ENCODE results near the gene INHBA.

Gene INHBA
- 0.60 to 4,107 (median 90.4) reads per million in 18 experiments for total RNA-seq

- DNase-seq: peak; percentile 72 to 76
Measured at GRCh38 chr7:41702635-41703371, at the start of gene INHBA. TSS of gene INHBA (minus strand) at chr7:41703090. CDS start at chr7:41700374, 2,716 bp downstream.

GRCh38 chr7:41752615-41753014 is 49.7 kb upstream of the INHBA start:
- no peak for DNase-seq

- DNase-seq: peak; percentile 21 to 30
Measured at GRCh38 chr7:41750661-41751540, 48.0 kb upstream of the INHBA start.

GRCh38 chr7:41747961-41748360 is 45.1 kb upstream of the INHBA start:
- DNase-seq: no peak

- peak in 1 of 2 donors; percentile 2 for DNase-seq
Measured at GRCh38 chr7:41745451-41745850, 42.6 kb upstream of the INHBA start.

GRCh38 chr7:41744161-41744560 is 41.3 kb upstream of the INHBA start:
- DNase-seq: peak in 1 of 2 donors; percentile 0

GRCh38 chr7:41742401-41743020 is 39.6 kb upstream of the INHBA start:
- peak; percentile 48 to 55 for DNase-seq

- DNase-seq: peak; percentile 30 to 41
Measured at GRCh38 chr7:41738806-41739205, 35.9 kb upstream of the INHBA start.

- DNase-seq: peak in 1 of 2 donors; percentile 25
Measured at GRCh38 chr7:41738336-41738735, 35.4 kb upstream of the INHBA start.

GRCh38 chr7:41735206-41735605 is 32.3 kb upstream of the INHBA start:
- DNase-seq: peak in 1 of 2 donors; percentile 28

- peak; percentile 52 to 58 for DNase-seq
Measured at GRCh38 chr7:41732843-41733306, 30.0 kb upstream of the INHBA start.

GRCh38 chr7:41732436-41732785 is 29.5 kb upstream of the INHBA start:
- DNase-seq: no peak

- DNase-seq: peak; percentile 65 to 88
Measured at GRCh38 chr7:41731493-41732435, 28.9 kb upstream of the INHBA start.

GRCh38 chr7:41730668-41731067 is 27.8 kb upstream of the INHBA start:
- no peak for DNase-seq

- no peak for DNase-seq
Measured at GRCh38 chr7:41730161-41730560, 27.3 kb upstream of the INHBA start.

- DNase-seq: peak; percentile 24 to 32
Measured at GRCh38 chr7:41729059-41729458, 26.2 kb upstream of the INHBA start.

- DNase-seq: no peak
Measured at GRCh38 chr7:41725013-41725412, 22.1 kb upstream of the INHBA start.

GRCh38 chr7:41720886-41721285 is 18.0 kb upstream of the INHBA start:
- no peak for DNase-seq

GRCh38 chr7:41720046-41720445 is 17.2 kb upstream of the INHBA start:
- DNase-seq: no peak

- DNase-seq: no peak
Measured at GRCh38 chr7:41716691-41717090, 13.8 kb upstream of the INHBA start.

- DNase-seq: no peak
Measured at GRCh38 chr7:41715000-41715399, 12.1 kb upstream of the INHBA start.
